Epithelial cell of proximal tubule (primary cell): ENCODE measurements around the gene FUBP3. TPM values are rescaled to one million over a fixed set of nuclear protein-coding genes. Genes with fewer than 3 reads are reported as not detected.

Experiments used
- DNase-seq: peaks from one replicate; pipeline ENCODE4 v3.0.0-alpha.2; 2011; ENCODE audit warnings: low read depth
- H3K4me3 ChIP-seq: 2 replicates; pipeline ENCODE4 v1.5.1; 2011; ENCODE audit warnings: low read depth, mild to moderate bottlenecking, low read length
- CTCF ChIP-seq: conservative IDR thresholded peaks from 2 replicates; pipeline ENCODE4 v1.5.1; 2012; ENCODE audit warnings: low read depth, mild to moderate bottlenecking, low read length
- total RNA-seq: library from RNA; depleted of rRNA; stranded (reverse); fragments of >200 nt; gene quantifications from 2 replicates; pipeline ENCODE4 v1.2.3, GENCODE V29; 2015

FUBP3 gene
- total RNA-seq, 1 donor from 2014 or later: 22.7 TPM

- H3K4me3 ChIP-seq: no peak overlapping the region
- DNase-seq: no peak
- no peak for TF ChIP-seq CTCF
Observed at GRCh38 chr9:130629443-130630070, 50.2 kb downstream of the FUBP3 start.

- TF ChIP-seq CTCF: no peak
- no peak for DNase-seq
- no peak overlapping the region for H3K4me3 ChIP-seq
Observed at GRCh38 chr9:130630071-130630450, 50.7 kb downstream of the FUBP3 start.

GRCh38 chr9:130630506-130631330 lies 51.3 kb downstream of the FUBP3 start:
- no peak for TF ChIP-seq CTCF
- no peak for DNase-seq

GRCh38 chr9:130631331-130632080 lies 52.1 kb downstream of the FUBP3 start:
- DNase-seq: no peak
- TF ChIP-seq CTCF: no peak
- no peak overlapping the region for H3K4me3 ChIP-seq

More at GRCh38 chr9:130630506-130631330, 51.3 kb downstream of the FUBP3 start:
- no peak overlapping the region for H3K4me3 ChIP-seq

GRCh38 chr9:130632081-130632710 lies 52.8 kb downstream of the FUBP3 start:
- no peak for DNase-seq
- TF ChIP-seq CTCF: no peak
- no peak overlapping the region for H3K4me3 ChIP-seq

- no peak for TF ChIP-seq CTCF
- no peak overlapping the region for H3K4me3 ChIP-seq
- DNase-seq: no peak
Observed at GRCh38 chr9:130632841-130633240, 53.5 kb downstream of the FUBP3 start.
